GM10248 (cell line): ENCODE data around the gene HTR3D.

Experiments
- CTCF ChIA-PET: fragments of 300-600 bp; sonication (Branson Sonifier 250); formaldehyde crosslinking; extraction: SDS; loops from one replicate; lab custom pipeline; 2021; ENCODE audit warnings: antibody characterized with exemption; lab: Yijun Ruan, JAX
- POLR2A ChIA-PET: fragments of 350-650 bp; sonication (Branson Sonifier 250); formaldehyde crosslinking; extraction: SDS; loops from one replicate; lab custom pipeline; 2020; ENCODE audit warnings: antibody characterized with exemption; lab: Yijun Ruan, JAX
- DNase-seq: peaks from one replicate; pipeline ENCODE4 v3.0.0; 2012; ENCODE audit errors: extremely low spot score
- CTCF ChIP-seq: IDR thresholded peaks from 2 replicates; pipeline ENCODE4 v1.5.1; 2012; ENCODE audit warnings: mild to moderate bottlenecking, low read depth; ENCODE audit errors: extremely low read depth, missing control alignments, control extremely low read depth

The HTR3D gene

DNA sequence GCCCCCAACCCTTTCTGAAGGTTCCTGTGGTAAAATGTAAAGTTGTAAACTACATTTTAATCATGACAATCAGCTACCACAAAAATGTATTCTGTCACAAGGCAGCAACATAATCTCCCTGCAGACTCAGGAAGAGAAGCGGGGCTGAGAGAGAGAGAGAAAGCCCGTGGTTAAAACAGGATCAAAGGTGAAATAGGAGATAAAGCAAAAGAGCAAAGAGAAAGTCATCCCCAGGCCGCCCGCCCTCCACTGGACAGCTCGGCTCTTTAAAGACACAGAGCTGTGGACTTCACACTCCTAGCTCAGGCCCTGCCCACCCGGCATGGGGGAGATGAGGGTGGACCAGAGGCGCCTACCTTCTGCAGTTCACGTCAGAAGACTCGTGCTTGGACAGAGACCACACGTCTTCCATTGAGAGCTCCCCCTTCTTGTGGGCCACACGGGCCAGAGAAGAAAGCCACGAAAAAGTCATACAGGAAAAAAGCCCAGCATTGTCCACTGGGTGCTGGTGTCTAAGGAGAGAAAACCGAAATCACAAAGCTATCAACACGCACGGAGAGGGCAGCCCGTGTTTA, 43.2 kb upstream of the HTR3D start:
- DNase-seq = no peak
- ChIA-PET POLR2A (no interaction called here), CTCF (interaction anchor here (1.0 to 1.8 kb wide), 3 partner anchors 11 to 30 kb away, joined by 3 to 7 read pairs (median 4); partner anchors contain the start of gene ABCC5)
- no peak for TF ChIP-seq CTCF

DNA sequence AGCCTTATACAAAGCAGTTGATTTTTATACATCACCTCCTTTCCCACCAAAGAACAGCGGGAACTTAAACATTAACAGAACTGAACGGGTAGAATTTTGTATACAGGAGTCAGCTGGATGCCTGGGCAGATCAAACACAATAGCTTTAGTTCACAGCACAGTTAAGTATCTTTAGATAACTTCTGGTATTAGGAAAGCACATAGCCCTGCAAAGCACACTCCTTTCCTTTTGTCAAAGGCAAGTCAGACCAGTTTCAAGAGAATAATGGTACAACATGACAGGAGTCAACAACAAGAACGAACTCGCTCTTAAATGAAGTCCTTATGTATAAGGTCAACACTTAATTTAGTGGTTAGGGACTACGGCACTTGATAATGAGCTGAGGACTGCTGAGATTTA, 40.1 kb upstream of the HTR3D start:
- POLR2A ChIA-PET = no interaction called here

DNA sequence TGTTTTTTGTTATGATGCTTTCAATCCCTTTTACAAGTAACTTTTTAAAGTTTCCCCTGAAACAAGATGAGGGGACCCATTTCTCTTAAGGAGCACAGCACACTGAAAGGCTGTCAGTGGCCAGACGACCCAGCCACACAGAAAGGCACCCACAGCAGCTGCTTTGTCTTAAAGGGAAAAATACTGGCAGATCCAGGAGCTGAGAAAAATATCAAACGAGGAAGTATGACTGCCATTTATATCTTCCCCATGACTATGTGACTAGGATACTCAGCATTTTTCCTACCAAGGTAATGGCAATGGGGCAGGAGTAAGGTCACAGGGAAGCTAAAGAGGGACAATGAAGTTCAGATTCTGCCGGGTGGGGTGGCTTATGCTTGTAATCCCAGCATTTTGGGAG, 29.8 kb upstream of the HTR3D start:
- TF ChIP-seq CTCF = no peak
- CTCF ChIA-PET = interaction anchor here (2.7 kb wide), 1 partner anchor 15 kb away, joined by 8 read pairs; no protein-coding TSS in a partner anchor
- no peak for DNase-seq
- POLR2A ChIA-PET = no interaction called here

More for the DNA sequence above, 40.1 kb upstream of the HTR3D start:
- CTCF ChIA-PET = interaction anchor here (1.1 to 1.5 kb wide), 4 partner anchors 9 to 25 kb away, joined by 3 to 6 read pairs (median 3); no protein-coding TSS in a partner anchor
- no peak for DNase-seq
- no peak for TF ChIP-seq CTCF

GRCh38 chr3:184002469-184002868, 29.1 kb upstream of the HTR3D start:
- no peak for DNase-seq
- ChIA-PET CTCF (no interaction called here), POLR2A (no interaction called here)
- TF ChIP-seq CTCF = no peak

DNA sequence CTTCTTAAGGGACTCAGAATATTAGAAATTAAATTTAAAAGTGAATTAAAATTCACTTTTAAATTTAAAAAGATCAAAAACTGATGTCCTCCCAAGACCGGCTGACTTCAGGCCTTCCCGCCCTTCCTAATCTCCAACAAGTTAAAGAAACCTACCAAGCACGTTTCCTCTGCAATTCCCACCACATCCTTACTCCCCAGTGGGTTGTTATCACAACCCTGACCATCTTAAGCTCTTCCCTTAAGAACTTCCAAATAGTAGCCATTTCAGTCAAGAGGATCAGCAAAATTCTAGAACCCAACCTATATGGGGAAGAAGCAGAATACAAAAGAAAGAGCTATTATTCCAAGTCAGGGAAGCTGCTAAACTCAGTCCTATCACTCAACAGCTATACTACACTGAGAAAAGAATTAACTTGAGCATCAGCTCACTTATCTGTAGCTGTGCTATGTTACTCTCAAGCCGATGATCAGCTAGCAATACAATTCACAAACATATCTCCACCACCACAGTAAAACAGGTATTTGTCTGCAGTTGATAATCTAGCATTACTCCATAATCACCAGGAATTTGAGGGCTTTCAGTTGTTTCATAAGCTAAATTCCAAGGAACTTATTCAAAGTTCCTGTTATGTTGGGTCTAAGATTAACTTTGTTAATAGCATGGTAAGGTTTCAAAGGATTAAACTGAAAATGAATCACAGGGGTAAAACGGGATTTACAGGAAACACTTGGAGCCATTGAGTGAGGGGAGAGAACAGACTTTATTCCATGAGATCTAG, 28.2 kb upstream of the HTR3D start:
- DNase-seq = no peak
- POLR2A ChIA-PET = no interaction called here
- CTCF ChIA-PET = interaction anchor here (1.0 to 1.4 kb wide), 5 partner anchors 9 to 99 kb away, joined by 3 to 5 read pairs (median 4); partner anchors contain the start of gene ABCC5
- TF ChIP-seq CTCF = no peak

GRCh38 chr3:184004476-184004875, 27.1 kb upstream of the HTR3D start:
- POLR2A ChIA-PET = no interaction called here
- no peak for DNase-seq
- TF ChIP-seq CTCF = no peak
- CTCF ChIA-PET = interaction anchor here (1.3 to 4.9 kb wide), 2 partner anchors 12 to 13 kb away, joined by 3 to 23 read pairs; partner anchors contain the start of gene ABCC5
